ENCODE measurements around the gene ACVR2B. TPM values are rescaled to one million over a fixed set of nuclear protein-coding genes. Genes with fewer than 3 reads are reported as not detected.

The ACVR2B gene
- total and polyA plus RNA-seq, 10 of the 15 experiments (the other 5 are each of a cell fraction or from before 2014, with no cell fraction given), result 0.27 to 2.9 (median 1.0) TPM

DNA sequence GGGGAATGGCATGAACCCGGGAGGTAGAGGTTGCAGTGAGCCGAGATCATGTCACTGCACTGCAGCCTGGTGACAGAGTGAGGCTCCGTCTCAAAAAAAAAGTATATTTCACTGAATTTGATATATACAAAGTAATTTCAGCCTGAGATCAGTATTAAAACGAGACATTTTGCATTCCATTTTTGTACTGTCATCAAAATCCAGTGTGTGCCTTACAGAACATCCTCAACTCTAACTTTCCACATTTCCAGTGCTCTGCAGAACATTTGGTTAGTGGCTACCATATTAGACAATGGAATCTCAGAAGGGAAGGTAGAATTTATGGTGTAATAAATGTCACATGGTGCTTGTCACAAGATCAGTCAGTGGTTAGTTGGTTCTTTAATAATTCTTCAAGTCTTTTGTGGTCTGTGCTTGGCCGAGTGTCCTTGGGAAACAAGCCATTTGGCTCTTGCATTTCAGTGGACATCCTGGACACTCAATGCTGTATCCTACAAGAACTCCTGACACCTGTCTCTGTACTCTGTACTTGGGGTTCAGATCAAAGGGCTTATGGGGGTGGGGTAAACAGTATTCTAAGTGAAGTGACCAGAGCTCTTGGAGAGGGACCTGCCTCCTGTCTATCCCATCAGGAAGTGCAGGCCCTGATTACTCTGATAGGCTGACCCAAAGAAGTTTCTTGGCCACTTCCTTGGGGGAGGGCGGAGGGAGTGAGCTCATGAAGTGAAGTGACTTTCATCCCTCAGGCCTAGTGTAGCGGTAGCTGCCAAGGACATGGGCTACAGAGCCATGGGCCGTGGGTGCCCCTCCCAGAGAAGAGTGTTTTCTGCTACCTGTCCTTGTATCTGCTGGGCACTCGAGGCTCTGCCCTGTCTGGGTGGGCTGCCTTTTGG, 3.7 kb downstream of the ACVR2B start:
- TF ChIP-seq, protein P1, sequence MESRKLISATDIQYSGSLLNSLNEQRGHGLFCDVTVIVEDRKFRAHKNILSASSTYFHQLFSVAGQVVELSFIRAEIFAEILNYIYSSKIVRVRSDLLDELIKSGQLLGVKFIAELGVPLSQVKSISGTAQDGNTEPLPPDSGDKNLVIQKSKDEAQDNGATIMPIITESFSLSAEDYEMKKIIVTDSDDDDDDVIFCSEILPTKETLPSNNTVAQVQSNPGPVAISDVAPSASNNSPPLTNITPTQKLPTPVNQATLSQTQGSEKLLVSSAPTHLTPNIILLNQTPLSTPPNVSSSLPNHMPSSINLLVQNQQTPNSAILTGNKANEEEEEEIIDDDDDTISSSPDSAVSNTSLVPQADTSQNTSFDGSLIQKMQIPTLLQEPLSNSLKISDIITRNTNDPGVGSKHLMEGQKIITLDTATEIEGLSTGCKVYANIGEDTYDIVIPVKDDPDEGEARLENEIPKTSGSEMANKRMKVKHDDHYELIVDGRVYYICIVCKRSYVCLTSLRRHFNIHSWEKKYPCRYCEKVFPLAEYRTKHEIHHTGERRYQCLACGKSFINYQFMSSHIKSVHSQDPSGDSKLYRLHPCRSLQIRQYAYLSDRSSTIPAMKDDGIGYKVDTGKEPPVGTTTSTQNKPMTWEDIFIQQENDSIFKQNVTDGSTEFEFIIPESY (IDR thresholded peaks at IDR 0.05), result no peak
- TF ChIP-seq SREBF1 (IDR thresholded peaks at IDR 0.05; ENCODE audit: low read length), result no peak
- TF ChIP-seq, protein P2, sequence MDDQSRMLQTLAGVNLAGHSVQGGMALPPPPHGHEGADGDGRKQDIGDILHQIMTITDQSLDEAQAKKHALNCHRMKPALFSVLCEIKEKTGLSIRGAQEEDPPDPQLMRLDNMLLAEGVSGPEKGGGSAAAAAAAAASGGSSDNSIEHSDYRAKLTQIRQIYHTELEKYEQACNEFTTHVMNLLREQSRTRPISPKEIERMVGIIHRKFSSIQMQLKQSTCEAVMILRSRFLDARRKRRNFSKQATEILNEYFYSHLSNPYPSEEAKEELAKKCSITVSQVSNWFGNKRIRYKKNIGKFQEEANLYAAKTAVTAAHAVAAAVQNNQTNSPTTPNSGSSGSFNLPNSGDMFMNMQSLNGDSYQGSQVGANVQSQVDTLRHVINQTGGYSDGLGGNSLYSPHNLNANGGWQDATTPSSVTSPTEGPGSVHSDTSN (IDR thresholded peaks at IDR 0.05; ENCODE audit: insufficient replicate concordance, low read depth, low read length), result no peak
- no peak for TF ChIP-seq LARP7 (IDR thresholded peaks at IDR 0.05)
- TF ChIP-seq, protein P3, sequence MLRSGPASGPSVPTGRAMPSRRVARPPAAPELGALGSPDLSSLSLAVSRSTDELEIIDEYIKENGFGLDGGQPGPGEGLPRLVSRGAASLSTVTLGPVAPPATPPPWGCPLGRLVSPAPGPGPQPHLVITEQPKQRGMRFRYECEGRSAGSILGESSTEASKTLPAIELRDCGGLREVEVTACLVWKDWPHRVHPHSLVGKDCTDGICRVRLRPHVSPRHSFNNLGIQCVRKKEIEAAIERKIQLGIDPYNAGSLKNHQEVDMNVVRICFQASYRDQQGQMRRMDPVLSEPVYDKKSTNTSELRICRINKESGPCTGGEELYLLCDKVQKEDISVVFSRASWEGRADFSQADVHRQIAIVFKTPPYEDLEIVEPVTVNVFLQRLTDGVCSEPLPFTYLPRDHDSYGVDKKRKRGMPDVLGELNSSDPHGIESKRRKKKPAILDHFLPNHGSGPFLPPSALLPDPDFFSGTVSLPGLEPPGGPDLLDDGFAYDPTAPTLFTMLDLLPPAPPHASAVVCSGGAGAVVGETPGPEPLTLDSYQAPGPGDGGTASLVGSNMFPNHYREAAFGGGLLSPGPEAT (IDR thresholded peaks at IDR 0.05; ENCODE audit: low read depth), result no peak
- TF ChIP-seq ZBED1 (IDR thresholded peaks at IDR 0.05; ENCODE audit: borderline replicate concordance), result no peak
- no peak for TF ChIP-seq YBX1 (IDR thresholded peaks at IDR 0.05)
- TF ChIP-seq MTA3 (IDR thresholded peaks at IDR 0.05; ENCODE audit: borderline replicate concordance, low read length), result no peak
- TF ChIP-seq, protein P4, sequence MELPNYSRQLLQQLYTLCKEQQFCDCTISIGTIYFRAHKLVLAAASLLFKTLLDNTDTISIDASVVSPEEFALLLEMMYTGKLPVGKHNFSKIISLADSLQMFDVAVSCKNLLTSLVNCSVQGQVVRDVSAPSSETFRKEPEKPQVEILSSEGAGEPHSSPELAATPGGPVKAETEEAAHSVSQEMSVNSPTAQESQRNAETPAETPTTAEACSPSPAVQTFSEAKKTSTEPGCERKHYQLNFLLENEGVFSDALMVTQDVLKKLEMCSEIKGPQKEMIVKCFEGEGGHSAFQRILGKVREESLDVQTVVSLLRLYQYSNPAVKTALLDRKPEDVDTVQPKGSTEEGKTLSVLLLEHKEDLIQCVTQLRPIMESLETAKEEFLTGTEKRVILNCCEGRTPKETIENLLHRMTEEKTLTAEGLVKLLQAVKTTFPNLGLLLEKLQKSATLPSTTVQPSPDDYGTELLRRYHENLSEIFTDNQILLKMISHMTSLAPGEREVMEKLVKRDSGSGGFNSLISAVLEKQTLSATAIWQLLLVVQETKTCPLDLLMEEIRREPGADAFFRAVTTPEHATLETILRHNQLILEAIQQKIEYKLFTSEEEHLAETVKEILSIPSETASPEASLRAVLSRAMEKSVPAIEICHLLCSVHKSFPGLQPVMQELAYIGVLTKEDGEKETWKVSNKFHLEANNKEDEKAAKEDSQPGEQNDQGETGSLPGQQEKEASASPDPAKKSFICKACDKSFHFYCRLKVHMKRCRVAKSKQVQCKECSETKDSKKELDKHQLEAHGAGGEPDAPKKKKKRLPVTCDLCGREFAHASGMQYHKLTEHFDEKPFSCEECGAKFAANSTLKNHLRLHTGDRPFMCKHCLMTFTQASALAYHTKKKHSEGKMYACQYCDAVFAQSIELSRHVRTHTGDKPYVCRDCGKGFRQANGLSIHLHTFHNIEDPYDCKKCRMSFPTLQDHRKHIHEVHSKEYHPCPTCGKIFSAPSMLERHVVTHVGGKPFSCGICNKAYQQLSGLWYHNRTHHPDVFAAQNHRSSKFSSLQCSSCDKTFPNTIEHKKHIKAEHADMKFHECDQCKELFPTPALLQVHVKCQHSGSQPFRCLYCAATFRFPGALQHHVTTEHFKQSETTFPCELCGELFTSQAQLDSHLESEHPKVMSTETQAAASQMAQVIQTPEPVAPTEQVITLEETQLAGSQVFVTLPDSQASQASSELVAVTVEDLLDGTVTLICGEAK (IDR thresholded peaks at IDR 0.05; ENCODE audit: borderline replicate concordance), result no peak
- no peak for TF ChIP-seq FOXK2 (IDR thresholded peaks at IDR 0.05)
- no peak for TF ChIP-seq POLR2AphosphoS2 (IDR thresholded peaks at IDR 0.05; ENCODE audit: low read depth, low read length)
- no peak for TF ChIP-seq EGR1 (IDR thresholded peaks at IDR 0.05; ENCODE audit: borderline replicate concordance in 1 of 2, low read depth in 2 of 2, low read length in 2 of 2)
- Histone ChIP-seq H3K4me3 (no peak overlapping the region), H3K36me3 (ENCODE audit: control insufficient read depth in 2 of 2, insufficient read depth in 2 of 2, low read length in 1 of 2) (no peaks in the 10 kb centered on the region), H3K4me2 (ENCODE audit: control insufficient read depth, insufficient read depth) (no peak overlapping the region), H3K79me2 (ENCODE audit: control insufficient read depth, insufficient read depth, low read length) (no peaks in the 10 kb centered on the region; the same call in 1 of the 2 replicates), H2AFZ (ENCODE audit: control insufficient read depth, low read depth, low read length) (no peak overlapping the region), H3K27ac (ENCODE audit: control insufficient read depth, insufficient read depth) (no peak overlapping the region), H3K4me1 (ENCODE audit: control insufficient read depth, insufficient read depth, low read length) (peaks cover 15% of the 10 kb centered on the region), H3K9me3 (replicated peaks; ENCODE audit: control insufficient read depth, insufficient read depth, low read length) (no peaks in the 10 kb centered on the region), H3K9ac (ENCODE audit: control insufficient read depth, insufficient read depth, low read length) (no peak overlapping the region), H4K20me1 (ENCODE audit: control insufficient read depth, insufficient read depth) (peaks cover 4% of the 10 kb centered on the region; the same call in 1 of the 2 replicates), H3K27me3 (replicated peaks in 1 of 2; ENCODE audit: control insufficient read depth in 2 of 2, insufficient read depth in 2 of 2, low read length in 1 of 2) (no peaks in the 10 kb centered on the region; a peak in 1 of 4 replicates)
- 65% methylated on average over 9 of the region's 9 CpGs for WGBS (ENCODE audit: insufficient coverage, insufficient replicate concordance, low lambda C conversion rate, missing lambda C conversion rate)
- intact Hi-C loops (cut with micrococcal nuclease; ENCODE audit: unreplicated experiment) (no loop called here), in situ Hi-C loops (cut with MboI) (no loop called here)
- BruUV-seq (replicated peaks), result no TSS peak
- DNase-seq (ENCODE audit: low read depth, low spot score) (no peak), FAIRE-seq (no peak), ATAC-seq (no peak)
- SMC1A ChIA-PET (ENCODE audit: uncharacterized antibody, unreplicated experiment), result no interaction called here
- CTCF ChIA-PET, result interaction anchor here (1.0 to 1.2 kb wide), 4 partner anchors 10 to 112 kb away, joined by 3 to 6 read pairs (median 3); no protein-coding TSS in a partner anchor
- RAD21 ChIA-PET (ENCODE audit: unreplicated experiment), result no interaction called here
- POLR2A ChIA-PET, result no interaction called here
